ENCODE results near the gene PLAGL1. TPM values are rescaled to one million over a fixed set of nuclear protein-coding genes. Genes with fewer than 3 reads are reported as not detected.

PLAGL1 gene
- total RNA-seq, result 1 to 10 TPM in 1 of 2 donors, under 1 TPM in 1; 0.69 to 1.3 TPM

GRCh38 chr6:144008120-144008811 is at the start of gene PLAGL1:
TSS of gene PLAGL1 (minus strand) at chr6:144008259. CDS start at chr6:143948136, 60,123 bp downstream.

Small RNAs within 50 kb of the gene (small RNA-seq; reads per million reads assigned to genes)
- gene RF02143, result 0 reads per million in 2 donors

Other genes with a start within 250 kb of the PLAGL1 start
- gene LTV1, start 164.9 kb downstream of the PLAGL1 start, total RNA-seq, result 10 to 100 TPM; 20.3 to 30.3 TPM
- gene ZC2HC1B, start 143.8 kb downstream of the PLAGL1 start, total RNA-seq, result not detected
- gene SF3B5, start 87.3 kb upstream of the PLAGL1 start, total RNA-seq, result 100 to 1,000 TPM; 106 to 156 TPM
- gene STX11, start 142.3 kb upstream of the PLAGL1 start, total RNA-seq, result 10 to 100 TPM; 13.0 to 14.1 TPM

Data from melanocyte of skin (primary cell).